ENCODE data around the gene PPIF.

PPIF gene

DNA sequence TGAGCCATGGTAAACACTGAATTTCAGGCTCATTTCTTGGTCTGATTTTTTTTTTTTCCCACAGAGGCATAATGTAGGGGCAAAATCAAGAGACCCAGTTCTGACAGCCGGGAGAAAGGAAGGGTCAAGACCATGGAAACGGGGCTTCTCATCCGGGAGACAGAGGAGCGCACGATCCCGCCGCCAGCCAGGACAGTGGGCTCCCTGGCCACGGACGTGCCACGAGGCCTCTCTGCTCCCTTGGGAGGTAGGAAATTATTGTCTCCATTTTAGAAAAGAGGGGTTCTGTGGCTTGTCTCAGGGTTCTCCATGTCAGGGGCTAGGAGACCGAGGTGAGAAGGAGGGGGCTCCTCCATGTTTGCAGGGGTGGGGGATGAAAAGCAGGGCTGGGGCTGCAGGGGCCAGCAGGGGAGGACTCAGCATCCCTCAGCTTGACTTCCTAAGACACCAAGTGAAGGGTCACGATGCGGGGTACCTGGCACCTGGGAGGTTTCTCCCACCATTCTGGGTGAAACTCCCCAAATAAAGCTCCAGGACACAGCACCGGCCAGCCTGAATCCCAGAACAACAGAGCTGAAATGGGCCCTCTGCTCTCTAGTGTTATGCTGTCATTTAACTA lies 37.6 kb downstream of the PPIF start:
- in situ Hi-C loops (cut with MboI; ENCODE audit: low sequenced_read_pairs): no loop called here

DNA sequence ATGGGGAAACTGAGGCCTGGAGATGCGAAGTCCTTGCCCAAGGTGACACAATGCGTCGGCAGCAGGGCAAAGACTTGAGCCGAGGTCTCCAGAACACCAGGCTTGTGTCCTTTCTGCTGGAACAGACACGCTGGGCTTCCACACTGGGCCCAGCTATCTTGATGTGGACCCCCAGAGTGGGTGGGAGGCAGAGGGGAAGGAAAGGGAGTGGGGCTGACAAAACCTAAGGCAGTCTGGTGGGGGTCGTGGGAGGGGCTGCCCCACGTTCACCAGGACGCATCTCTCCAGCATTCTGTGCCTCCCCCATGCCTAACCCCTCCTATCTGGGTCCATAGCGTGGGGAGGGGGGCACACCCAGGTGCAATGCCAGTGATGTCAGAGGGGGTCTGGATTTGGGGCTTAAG lies 38.1 kb downstream of the PPIF start:
- in situ Hi-C loops (cut with MboI; ENCODE audit: low sequenced_read_pairs): no loop called here

DNA sequence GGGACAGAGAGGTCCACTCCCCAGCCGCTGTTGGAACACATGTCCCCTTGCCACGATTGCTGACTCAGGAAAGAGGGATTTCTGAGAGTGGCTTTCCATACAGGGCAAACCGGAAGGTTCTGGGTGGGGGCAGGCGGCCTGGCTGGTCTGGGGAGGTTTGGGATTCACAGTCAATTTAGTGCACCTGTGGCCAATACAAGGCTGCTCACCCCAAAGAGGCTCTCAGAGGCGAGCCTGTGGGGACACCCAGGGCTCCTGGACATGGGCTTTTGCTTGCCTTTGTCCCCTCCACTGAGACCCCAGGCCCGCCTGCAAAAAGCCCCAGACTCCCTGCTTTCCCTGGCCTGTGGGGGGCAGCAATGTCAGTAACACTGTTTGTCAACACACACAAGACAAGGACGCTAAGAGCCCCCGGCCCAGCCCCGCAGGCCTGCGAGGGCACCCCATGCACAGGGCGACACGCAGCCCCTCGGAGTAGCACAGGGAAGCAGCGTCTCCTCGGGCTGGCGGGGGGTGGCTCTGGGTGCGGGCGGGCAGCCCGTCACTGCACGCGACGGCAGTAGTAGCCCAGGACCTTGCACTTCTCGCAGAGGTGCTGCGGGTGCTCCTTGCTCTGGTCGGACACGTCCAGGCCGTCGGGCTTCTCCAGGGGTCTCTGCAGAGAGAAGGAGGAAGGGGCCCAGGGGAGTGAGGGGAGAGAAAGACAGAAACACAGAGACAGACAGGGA lies 38.7 kb downstream of the PPIF start:
- in situ Hi-C loops (cut with MboI; ENCODE audit: low sequenced_read_pairs): no loop called here

DNA sequence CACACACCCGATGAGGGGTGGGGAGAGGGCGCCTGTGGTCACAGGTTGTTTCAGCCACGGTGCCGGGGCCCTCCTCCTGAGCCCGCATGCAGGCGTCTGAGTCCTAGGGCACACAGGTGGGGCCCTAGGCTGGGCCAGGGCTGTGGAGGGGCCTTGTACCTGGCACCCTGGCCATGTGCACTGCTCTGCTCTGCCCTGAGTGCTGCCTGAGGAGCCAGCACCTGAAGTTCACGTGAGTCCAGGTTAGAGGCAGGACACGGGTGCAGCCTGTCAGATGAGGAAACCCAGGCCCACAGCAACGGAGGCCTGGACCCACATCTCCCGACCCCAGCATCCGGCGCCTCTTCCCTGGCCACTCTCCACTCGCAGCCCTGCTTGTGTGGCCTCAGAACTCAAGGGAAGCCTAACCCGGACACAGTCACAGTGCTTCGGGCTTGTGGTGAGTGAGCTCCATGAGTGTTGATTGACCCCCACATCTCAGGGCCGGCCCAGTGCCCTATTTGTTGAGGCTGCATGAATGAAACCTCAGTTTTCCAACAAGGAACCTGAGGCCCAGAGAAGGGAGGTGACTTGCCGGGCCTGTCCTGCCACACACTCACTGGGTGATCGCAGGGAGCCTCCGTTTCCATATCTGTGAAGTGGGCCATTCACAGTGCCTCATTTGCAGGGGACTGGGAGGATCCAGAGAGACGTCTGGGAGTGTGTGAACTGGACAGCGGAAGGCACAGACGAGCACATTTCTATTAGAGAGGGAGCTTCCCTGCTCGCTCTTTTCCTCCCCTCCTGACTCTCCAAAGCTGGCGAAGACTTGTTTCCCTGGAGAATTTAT lies 39.6 kb downstream of the PPIF start:
- in situ Hi-C loops (cut with MboI; ENCODE audit: low sequenced_read_pairs): no loop called here

DNA sequence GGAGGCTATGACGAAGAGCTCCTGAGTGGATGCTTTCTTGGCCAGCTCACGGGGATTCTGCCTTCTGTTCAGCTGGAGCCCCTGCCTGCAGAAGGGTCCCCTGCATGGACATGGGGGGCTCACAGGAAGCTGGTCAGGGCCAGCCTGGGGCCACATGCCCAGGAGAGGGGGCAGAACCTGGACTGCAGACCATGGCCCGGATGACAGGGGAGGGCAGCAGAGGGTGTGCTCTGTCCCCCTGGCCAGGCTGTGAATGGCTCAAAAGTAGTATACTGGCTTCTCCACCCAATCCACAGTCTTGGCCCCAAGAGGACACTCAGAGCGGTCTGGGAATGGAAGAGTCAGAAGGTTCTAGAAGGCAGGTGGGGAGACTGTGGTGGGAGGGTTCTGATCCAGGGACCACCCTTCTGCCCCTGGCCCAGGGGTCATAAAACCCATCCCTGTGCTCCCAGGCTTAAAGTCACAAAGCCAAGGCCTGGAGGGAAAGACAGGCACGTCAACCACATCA lies 40.3 kb downstream of the PPIF start:
- in situ Hi-C loops (cut with MboI; ENCODE audit: low sequenced_read_pairs): no loop called here

DNA sequence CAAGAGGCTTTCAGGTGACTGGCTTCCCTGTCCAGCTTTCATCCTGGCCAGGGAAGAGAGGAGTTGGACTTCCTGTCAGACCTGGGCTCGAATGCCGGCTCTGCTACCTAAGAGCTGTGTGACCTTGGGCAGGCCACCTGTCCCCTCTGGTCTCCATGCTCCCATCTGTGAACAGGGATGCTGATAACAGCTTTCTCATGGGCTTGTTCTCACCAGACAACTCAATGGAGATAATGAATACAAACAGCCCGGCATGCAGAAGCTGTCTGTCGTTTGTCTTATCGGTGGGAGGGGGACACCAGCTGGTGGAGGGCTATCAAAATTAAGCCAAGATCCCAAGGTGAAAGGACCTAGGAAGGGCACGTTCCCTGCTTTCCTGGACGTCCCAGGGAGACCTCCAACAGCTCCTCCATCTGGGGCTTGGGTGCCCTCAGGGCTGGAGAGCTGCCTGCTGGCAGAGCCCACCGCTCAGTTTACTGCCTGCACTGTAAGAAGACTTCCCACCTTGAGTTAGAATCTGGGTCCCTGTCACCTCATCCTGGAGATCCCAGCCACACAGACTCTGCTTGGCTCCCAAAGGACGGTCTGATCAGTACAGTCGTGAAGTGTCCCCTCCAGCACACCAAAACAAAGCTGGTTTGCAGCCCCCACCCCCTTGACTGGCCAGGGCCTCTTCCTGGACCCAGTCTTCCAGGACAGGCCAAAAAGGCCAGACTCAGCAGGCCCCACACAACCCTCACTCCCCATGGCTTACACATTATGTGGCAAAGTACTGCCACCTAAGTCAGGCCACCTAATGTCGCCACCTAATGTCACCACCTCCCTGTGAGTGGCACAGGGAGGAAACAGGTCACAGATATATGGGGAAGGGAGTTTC lies 40.9 kb downstream of the PPIF start:
- in situ Hi-C loops (cut with MboI; ENCODE audit: low sequenced_read_pairs): no loop called here

DNA sequence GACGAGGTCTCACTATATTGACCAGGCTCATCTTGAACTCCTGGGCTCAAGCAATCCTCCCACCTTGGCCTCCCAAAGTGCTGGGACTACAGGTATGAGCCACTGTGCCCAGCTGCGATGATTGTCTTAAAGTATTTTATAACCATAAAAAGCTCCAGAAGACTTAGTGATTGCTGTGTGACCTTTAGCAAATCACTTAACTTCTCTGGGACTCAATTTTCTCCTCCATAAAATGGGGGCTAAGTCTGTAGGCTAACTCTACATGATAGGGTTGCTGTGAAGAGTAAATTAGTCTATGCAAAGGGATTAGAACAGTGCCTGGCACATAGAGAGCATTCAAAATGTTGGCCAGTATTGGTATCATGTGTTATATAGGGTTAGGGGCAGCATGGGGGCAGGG lies 42.8 kb downstream of the PPIF start:
- in situ Hi-C loops (cut with MboI; ENCODE audit: low sequenced_read_pairs): no loop called here

DNA sequence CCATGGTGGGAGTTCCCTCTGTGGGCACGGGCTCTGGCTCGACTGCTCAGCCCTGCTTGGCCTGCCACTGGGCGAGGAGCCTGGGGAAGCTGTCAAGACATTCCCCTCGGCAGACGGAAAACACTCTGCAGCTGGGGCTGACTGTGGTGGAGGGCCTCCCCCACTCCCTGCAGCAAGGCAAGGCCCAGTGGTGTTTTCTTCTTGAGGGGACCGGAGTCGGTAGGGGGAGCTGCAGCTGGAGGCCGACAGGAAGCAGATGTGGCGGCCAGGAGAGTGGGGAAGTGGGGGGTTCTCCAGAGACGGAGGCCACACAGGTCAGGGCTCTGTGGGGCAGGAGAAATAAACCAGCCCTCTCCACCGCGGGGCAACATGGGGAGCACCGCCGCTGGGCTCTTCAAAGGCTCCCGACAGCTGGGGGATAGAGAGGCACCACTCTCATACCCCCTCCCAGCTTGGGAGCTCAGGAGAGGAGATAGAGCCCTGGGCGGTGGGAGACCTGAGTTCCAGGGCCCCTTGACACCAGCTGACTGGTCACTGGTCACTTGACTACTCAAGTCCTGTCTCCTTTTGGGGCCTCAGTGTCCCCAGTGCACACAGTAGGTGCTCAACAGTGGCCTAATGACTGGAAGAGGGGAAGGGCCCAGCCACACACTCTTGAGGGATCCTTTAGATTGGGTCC lies 43.4 kb downstream of the PPIF start:
- in situ Hi-C loops (cut with MboI; ENCODE audit: low sequenced_read_pairs): no loop called here

DNA sequence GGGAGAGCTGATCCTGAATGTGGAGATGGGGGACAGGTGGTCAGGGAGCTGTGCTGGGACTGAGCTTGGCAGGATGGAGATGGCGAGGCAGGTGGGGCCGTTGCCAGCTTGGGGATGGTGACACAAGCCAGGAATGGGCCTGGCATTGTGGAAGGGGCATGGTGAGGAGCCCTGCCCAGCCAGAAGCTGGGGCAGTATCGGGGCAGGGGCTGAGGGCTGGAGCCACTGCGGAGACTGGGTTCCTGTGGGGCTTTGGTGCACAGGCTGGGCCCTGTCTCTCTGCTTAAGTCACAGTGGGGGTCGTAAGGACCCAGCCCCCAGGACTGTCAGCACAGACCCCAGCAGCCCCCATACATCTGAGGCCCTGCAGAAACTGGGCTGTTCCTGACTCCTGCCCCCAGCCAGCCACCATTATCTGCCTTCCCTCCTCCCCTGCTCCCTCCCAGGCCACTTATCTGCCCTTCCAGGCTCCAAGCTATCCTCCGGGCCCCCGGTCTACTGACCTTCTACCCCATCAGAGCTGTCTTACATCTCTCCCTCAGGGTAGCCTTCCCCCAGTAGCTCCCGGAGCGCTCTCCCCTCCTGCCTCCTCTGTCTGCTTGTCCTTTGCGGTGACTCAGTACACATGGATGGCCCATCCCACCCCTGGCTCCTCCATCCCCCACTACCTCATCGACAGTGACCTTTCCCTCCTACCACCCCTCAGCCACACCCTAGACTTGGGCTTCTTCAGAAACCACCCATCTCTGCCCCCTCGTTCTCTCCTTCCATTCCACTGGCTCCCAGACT lies 44.2 kb downstream of the PPIF start:
- in situ Hi-C loops (cut with MboI; ENCODE audit: low sequenced_read_pairs): no loop called here

DNA sequence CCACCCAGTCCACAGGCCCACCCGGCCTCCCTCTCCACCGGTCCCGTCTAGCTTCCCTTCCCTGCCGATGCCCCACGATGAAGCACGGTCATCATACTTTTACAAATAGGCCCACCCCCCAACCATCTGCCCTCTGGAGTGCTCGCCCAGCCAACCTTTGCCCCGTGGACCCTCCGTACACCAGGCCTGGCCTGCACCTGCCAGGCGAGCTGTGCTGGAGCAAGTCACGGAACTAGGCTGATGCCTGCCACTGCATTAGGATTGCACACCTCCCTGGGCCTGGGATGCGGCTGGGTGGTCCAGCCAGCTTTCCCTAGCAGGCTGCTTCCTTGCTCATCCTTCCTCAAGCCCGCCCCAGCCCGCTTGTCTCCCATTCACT lies 44.7 kb downstream of the PPIF start:
- in situ Hi-C loops (cut with MboI; ENCODE audit: low sequenced_read_pairs): no loop called here

DNA sequence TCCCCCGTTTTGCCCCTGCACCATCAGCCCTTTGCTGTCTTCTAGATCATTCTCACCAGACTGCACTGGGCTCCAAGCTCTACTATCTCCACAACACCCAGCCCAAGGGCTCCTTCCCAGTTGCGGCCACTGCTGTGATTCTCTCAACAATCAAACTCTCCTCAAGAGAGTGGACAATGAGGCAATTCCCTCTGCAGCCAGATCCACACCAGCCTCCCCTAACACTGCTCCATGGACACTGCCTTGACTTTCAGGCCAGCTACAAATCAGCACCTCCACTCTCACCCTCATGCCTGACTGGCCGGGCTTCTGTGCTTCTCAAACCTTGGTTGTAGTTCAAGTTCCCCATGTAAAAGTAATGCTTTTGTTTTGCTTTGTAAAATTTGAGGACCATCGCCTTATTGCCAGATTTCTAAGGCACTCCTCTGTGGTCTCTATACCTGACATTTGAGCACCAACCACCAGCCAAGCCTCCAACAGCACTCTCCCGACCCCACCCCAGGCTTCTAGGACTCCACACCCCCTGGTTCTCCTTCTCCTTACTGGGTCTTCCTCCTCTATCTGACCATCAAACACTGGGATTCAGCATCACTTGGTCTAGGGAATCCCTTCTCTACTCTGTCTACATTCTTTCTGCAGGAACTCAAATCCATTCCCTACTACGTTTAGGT lies 45.4 kb downstream of the PPIF start:
- in situ Hi-C loops (cut with MboI; ENCODE audit: low sequenced_read_pairs): no loop called here

DNA sequence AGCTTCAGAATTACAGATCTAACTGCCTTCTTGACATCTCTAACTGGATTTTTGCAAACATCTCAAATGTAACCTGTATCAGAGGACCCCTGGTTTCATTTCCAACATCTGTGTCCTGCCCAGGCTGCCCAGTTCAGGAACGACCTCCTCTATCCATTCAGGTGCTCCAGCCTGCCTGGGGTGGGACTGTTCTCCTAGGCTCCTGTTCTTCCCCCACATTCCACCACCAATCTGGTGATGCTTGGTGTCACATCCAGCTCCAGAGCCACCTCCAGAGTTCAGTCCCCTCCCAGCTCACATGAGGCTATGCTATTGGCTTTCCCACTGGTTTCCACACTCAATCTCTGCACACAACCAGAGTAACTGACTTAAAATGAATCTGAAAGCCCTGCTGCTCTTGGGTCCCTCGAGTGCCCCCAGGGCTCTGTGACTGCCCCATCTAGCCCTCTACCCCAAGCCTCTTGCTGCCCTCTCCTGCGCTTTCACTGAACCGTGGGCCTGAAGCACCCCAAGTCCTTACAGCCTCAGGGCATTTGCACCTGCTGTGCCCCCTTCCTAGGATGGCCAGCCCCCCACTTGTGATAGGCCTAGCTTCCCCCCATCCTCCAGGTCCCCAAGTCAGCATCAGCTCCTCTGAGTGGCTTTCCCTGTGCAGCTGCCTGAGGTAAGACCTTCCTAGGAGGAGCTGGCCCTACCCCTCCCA lies 46.1 kb downstream of the PPIF start:
- in situ Hi-C loops (cut with MboI; ENCODE audit: low sequenced_read_pairs): no loop called here

DNA sequence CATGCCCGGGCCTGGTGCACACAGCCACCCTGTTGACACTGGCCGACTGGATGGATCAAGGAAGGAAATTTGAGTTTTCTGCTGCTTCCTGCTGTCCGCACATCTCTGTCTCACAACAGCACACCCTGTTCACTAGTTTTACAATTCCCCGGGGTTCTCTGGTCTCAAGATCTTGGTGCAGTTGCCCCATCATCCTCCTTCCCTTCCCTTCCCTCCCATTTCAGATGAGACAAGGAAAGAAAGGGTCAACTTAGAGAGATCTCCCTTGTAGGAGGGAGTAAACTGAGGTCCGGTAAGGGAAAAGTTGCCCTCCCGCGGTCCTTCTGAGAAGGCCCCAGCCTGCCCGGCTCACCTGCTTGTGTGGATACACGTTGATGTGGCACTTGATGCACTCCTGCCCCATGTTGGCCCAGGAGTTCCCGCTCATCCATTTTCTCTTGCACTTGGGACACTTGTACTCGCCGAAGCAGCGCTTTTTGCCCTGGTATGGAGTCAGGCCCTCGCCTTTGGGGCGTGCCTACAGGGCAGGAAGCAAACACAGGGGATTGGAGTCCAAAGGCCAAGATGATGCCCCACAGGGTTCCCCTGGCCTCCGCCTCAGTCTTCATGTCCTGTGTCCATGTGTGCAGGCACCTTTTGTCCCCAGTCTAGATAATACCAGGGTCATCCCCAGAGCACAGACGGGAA lies 46.8 kb downstream of the PPIF start:
- in situ Hi-C loops (cut with MboI; ENCODE audit: low sequenced_read_pairs): no loop called here

DNA sequence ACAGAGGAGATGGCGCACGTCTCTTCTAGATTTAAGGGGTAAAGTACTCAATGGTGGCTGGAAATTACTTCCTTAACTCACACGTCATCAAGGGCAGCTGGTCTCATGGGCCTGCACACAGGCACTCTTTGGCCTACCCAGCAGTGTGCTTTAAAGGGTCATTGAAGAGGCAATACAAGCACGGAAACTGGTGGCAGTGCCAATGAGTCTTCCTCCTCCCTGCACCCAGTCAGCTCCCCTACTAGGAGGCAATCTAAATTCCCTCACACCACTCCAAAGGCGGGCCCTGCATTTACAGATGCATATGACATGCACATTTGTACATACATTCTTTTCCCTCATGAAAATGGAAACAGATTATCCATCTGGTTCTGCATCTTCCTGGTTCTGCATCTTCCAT lies 47.4 kb downstream of the PPIF start:
- in situ Hi-C loops (cut with MboI; ENCODE audit: low sequenced_read_pairs): no loop called here

DNA sequence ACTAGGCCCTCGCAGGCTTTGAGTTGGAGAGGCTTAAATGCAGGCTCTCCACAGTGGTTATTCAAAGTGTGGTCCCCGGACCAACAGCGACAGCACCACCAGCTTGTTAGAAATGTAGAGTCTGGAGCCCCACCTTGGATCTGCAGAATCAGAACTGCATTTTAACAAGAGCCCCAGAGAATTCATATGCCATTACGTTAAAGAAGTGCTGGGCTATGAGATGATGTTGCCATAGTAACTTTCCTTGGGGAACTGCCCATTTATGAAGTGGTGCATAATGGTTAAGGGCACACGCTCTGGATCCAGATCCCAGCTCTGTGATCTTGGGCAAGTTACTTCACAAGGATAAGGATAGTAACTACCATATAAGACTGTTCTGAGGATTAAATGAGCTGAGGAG lies 49.3 kb downstream of the PPIF start:
- in situ Hi-C loops (cut with MboI; ENCODE audit: low sequenced_read_pairs): no loop called here

DNA sequence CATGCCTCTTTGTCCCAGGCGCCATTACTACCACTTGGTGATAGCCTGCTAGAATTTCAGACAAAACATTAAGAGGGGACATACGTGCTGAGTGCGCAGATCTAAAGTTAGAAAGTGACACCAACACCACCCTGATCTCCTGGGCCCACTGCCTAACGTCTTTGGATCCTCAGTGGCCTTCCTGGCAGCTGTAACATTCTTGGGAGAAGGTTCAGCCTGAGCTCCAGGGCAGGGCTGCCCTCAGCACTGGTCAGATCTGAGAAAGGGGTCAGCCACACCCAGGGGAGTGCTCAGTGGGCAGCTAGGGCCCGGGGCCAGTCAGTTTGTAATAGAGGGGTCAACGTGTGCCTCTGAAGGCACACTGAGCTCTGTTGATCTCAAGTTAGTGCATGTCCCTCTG lies 49.8 kb downstream of the PPIF start:
- in situ Hi-C loops (cut with MboI; ENCODE audit: low sequenced_read_pairs): no loop called here

DNA sequence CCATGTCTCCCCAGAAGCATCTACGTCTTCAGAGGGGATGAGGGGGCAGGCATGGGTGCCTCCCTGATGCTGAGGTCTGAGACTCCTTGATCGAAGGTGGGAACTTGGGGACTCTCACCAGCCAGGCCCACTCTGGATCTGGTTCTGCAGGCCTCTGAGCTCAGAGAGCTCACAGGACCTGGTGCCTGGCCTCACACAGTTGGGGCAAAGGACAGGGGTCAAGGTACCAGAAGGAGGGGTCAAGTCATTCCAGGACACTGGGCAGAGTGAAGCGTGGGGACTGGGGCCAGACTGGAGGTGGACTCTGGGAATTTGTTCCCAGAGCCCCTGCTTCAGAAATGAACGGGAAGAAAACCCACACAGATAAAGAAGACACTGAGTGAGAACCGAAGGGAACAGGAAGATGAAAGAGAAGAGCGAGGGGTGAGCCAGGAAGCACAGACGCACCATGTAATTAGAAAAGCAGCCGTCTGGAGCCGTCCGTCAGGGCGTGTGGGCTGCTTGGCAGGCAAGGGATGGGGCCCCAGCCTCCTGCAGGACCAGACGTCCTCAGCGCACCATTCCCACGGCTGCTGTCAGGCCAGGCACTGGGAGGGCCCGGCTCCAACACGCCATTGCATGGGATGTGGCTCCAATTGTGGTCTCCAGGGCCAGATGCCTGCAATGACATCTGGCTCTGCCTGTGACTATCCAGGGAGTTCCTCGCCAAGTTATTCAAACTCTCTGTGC lies 50.5 kb downstream of the PPIF start:
- in situ Hi-C loops (cut with MboI; ENCODE audit: low sequenced_read_pairs): no loop called here
